Esophagus muscularis mucosa (tissue), 3 donors: Measurements from ENCODE around the gene TSPAN11.

ENCODE experiments used
- POLR2A ChIP-seq: fragments of 450-650 bp; IDR thresholded peaks from one replicate; pipeline ENCODE4 v1.6.1; 2017; ENCODE audit warnings: antibody characterized with exemption, moderate library complexity, mild to moderate bottlenecking, low read depth
- POLR2AphosphoS5 ChIP-seq, 2 donors: sonication (generic); formaldehyde crosslinking; IDR thresholded peaks; one replicate each; pipeline ENCODE4 v1.6.1; 2017; ENCODE audit warnings: antibody characterized with exemption in 2 of 2
- TF ChIP-seq, protein P1 (sequence below), 3 experiments: fragments of 200-600 bp in 2 of 3; fragments of 450-650 bp in 1 of 3; sonication (generic) in 2 of 3; IDR thresholded peaks; one replicate each; pipeline ENCODE4 v1.5.1; 2017 to 2019; ENCODE audit warnings: antibody characterized with exemption in 3 of 3, mild to moderate bottlenecking in 2 of 3, moderate library complexity in 1 of 3

GRCh38 chr12:30977537-30978349, 51.2 kb downstream of the TSPAN11 start:
- TF ChIP-seq, protein P1, sequence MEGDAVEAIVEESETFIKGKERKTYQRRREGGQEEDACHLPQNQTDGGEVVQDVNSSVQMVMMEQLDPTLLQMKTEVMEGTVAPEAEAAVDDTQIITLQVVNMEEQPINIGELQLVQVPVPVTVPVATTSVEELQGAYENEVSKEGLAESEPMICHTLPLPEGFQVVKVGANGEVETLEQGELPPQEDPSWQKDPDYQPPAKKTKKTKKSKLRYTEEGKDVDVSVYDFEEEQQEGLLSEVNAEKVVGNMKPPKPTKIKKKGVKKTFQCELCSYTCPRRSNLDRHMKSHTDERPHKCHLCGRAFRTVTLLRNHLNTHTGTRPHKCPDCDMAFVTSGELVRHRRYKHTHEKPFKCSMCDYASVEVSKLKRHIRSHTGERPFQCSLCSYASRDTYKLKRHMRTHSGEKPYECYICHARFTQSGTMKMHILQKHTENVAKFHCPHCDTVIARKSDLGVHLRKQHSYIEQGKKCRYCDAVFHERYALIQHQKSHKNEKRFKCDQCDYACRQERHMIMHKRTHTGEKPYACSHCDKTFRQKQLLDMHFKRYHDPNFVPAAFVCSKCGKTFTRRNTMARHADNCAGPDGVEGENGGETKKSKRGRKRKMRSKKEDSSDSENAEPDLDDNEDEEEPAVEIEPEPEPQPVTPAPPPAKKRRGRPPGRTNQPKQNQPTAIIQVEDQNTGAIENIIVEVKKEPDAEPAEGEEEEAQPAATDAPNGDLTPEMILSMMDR (IDR thresholded peaks at IDR 0.05), result no peak
- TF ChIP-seq POLR2A, result no peak
- TF ChIP-seq POLR2AphosphoS5 (IDR thresholded peaks at IDR 0.05), result no peak
